ENCODE measurements around the gene MORC2.

MORC2 gene

GRCh38 chr22:30902496-30903357 is 65.8 kb downstream of the MORC2 start:
- TF ChIP-seq EZH2phosphoT487 (IDR thresholded peaks at IDR 0.05; ENCODE audit: low read length) (no peak), CTCF (IDR thresholded peaks at IDR 0.05; ENCODE audit: low read length) (no peak), EZH2 (optimal IDR thresholded peaks at IDR 0.05; ENCODE audit: low read depth, low read length) (no peak)
- H3K4me2 ChIP-seq (ENCODE audit: low read depth, low read length): peak overlapping the region; percentile 21; the same call in 1 of the 2 replicates
- no peaks in the 10 kb centered on the region for H3K36me3 ChIP-seq (replicated peaks; ENCODE audit: insufficient read depth, low read length)
- H3K4me3 ChIP-seq (ENCODE audit: low read length): no peak overlapping the region
- no peaks in the 10 kb centered on the region for H3K27me3 ChIP-seq (replicated peaks; ENCODE audit: insufficient read depth, low read length)
- no peaks in the 10 kb centered on the region for H3K9me3 ChIP-seq (replicated peaks; ENCODE audit: insufficient read depth, low read length)
- H3K79me2 ChIP-seq (ENCODE audit: low read length): no peaks in the 10 kb centered on the region
- no peaks in the 10 kb centered on the region for H3F3A ChIP-seq (ENCODE audit: insufficient read depth, low read length)
- no peaks in the 10 kb centered on the region for H4K20me1 ChIP-seq (ENCODE audit: insufficient read depth, low read length)
- H2AFZ ChIP-seq (ENCODE audit: low read length): 0 out of 2 replicates have a peak overlapping the region, but pooled peaks have one; percentile 25
- no peak overlapping the region for H3K27ac ChIP-seq (ENCODE audit: low read length)
- peaks cover 3% of the 10 kb centered on the region; the same call in 1 of the 2 replicates for H3K4me1 ChIP-seq (ENCODE audit: low read length)
- peak; percentile 27 for DNase-seq
- H3K9ac ChIP-seq (ENCODE audit: low read length): no peak overlapping the region
- no peaks in the 10 kb centered on the region for H3K9me2 ChIP-seq (replicated peaks; ENCODE audit: insufficient read depth, low read length)

GRCh38 chr22:30894371-30894740 is 74.2 kb downstream of the MORC2 start:
- no peaks in the 10 kb centered on the region for H3F3A ChIP-seq (ENCODE audit: insufficient read depth, low read length)
- DNase-seq: no peak
- H3K27ac ChIP-seq (ENCODE audit: low read length): no peak overlapping the region
- no peaks in the 10 kb centered on the region for H3K27me3 ChIP-seq (replicated peaks; ENCODE audit: insufficient read depth, low read length)
- H4K20me1 ChIP-seq (ENCODE audit: insufficient read depth, low read length): no peaks in the 10 kb centered on the region
- no peaks in the 10 kb centered on the region for H3K79me2 ChIP-seq (ENCODE audit: low read length)
- H3K4me1 ChIP-seq (ENCODE audit: low read length): no peaks in the 10 kb centered on the region
- no peak overlapping the region for H3K9ac ChIP-seq (ENCODE audit: low read length)
- H3K4me3 ChIP-seq (ENCODE audit: low read length): no peak overlapping the region
- H3K9me3 ChIP-seq (replicated peaks; ENCODE audit: insufficient read depth, low read length): no peaks in the 10 kb centered on the region
- no peak overlapping the region for H2AFZ ChIP-seq (ENCODE audit: low read length)
- no peak overlapping the region for H3K4me2 ChIP-seq (ENCODE audit: low read depth, low read length)
- H3K9me2 ChIP-seq (replicated peaks; ENCODE audit: insufficient read depth, low read length): no peaks in the 10 kb centered on the region
- H3K36me3 ChIP-seq (replicated peaks; ENCODE audit: insufficient read depth, low read length): no peaks in the 10 kb centered on the region
- TF ChIP-seq EZH2 (optimal IDR thresholded peaks at IDR 0.05; ENCODE audit: low read depth, low read length) (no peak), CTCF (IDR thresholded peaks at IDR 0.05; ENCODE audit: low read length) (no peak), EZH2phosphoT487 (IDR thresholded peaks at IDR 0.05; ENCODE audit: low read length) (no peak)

GRCh38 chr22:30893434-30894370 is 74.9 kb downstream of the MORC2 start:
- no peaks in the 10 kb centered on the region for H3K4me1 ChIP-seq (ENCODE audit: low read length)
- H3K9ac ChIP-seq (ENCODE audit: low read length): no peak overlapping the region
- no peaks in the 10 kb centered on the region for H3F3A ChIP-seq (ENCODE audit: insufficient read depth, low read length)
- H3K9me2 ChIP-seq (replicated peaks; ENCODE audit: insufficient read depth, low read length): no peaks in the 10 kb centered on the region
- no peak overlapping the region for H3K4me2 ChIP-seq (ENCODE audit: low read depth, low read length)
- no peak overlapping the region for H2AFZ ChIP-seq (ENCODE audit: low read length)
- H3K4me3 ChIP-seq (ENCODE audit: low read length): no peak overlapping the region
- no peak for DNase-seq
- no peaks in the 10 kb centered on the region for H3K27me3 ChIP-seq (replicated peaks; ENCODE audit: insufficient read depth, low read length)
- H3K79me2 ChIP-seq (ENCODE audit: low read length): no peaks in the 10 kb centered on the region
- no peak overlapping the region for H3K27ac ChIP-seq (ENCODE audit: low read length)
- no peak for TF ChIP-seq EZH2 (optimal IDR thresholded peaks at IDR 0.05; ENCODE audit: low read depth, low read length)
- TF ChIP-seq EZH2phosphoT487 (IDR thresholded peaks at IDR 0.05; ENCODE audit: low read length): no peak
- no peak for TF ChIP-seq CTCF (IDR thresholded peaks at IDR 0.05; ENCODE audit: low read length)
- H3K36me3 ChIP-seq (replicated peaks; ENCODE audit: insufficient read depth, low read length): no peaks in the 10 kb centered on the region
- no peaks in the 10 kb centered on the region for H4K20me1 ChIP-seq (ENCODE audit: insufficient read depth, low read length)
- no peaks in the 10 kb centered on the region for H3K9me3 ChIP-seq (replicated peaks; ENCODE audit: insufficient read depth, low read length)

Measured in MM.1S (cell line).